Spleen (tissue), 11 donors: ENCODE measurements around the gene CPT1A. TPM values are rescaled to one million over a fixed set of nuclear protein-coding genes. Genes with fewer than 3 reads are reported as not detected.

ENCODE experiments used
- DNase-seq: peaks from one replicate; pipeline ENCODE4 v3.0.0-alpha.2; 2020
- H3K27ac ChIP-seq, 8 donors: fragments of 200-600 bp; sonication (generic) in 7 of 8; 1 replicate in 4 of 8; 2 replicates in 4 of 8; pipeline versions ENCODE4 v1.5.0 to v1.8.0; 2016 to 2021; ENCODE audit warnings: inconsistent platforms in 4 of 8, mild to moderate bottlenecking in 4 of 8, moderate library complexity in 1 of 8
- H3K27me3 ChIP-seq, 7 donors: fragments of 200-600 bp; sonication (generic) in 6 of 7; replicated peaks in 1 of 7; 1 replicate in 4 of 7; 2 replicates in 3 of 7; pipeline versions ENCODE4 v1.5.0 to v1.8.0; 2016 to 2021; ENCODE audit warnings: inconsistent platforms in 3 of 7, mild to moderate bottlenecking in 1 of 7
- H3K36me3 ChIP-seq, 6 donors: fragments of 200-600 bp; sonication (generic) in 5 of 6; 1 replicate in 4 of 6; 2 replicates in 2 of 6; pipeline versions ENCODE4 v1.5.0 to v1.8.0; 2016 to 2021; ENCODE audit warnings: inconsistent platforms in 2 of 6
- H3K4me1 ChIP-seq, 6 donors: fragments of 200-600 bp; sonication (generic) in 5 of 6; 1 replicate in 3 of 6; 2 replicates in 3 of 6; pipeline versions ENCODE4 v1.5.0 to v1.8.0; 2016 to 2021; ENCODE audit warnings: inconsistent platforms in 3 of 6
- H3K4me3 ChIP-seq, 8 donors: fragments of 200-600 bp; sonication (generic) in 7 of 8; 1 replicate in 4 of 8; 2 replicates in 4 of 8; pipeline versions ENCODE4 v1.5.0 to v1.8.0; 2016 to 2021; ENCODE audit warnings: inconsistent platforms in 4 of 8, mild to moderate bottlenecking in 4 of 8, moderate library complexity in 2 of 8
- H3K9me3 ChIP-seq, 8 donors: fragments of 200-600 bp; sonication (generic) in 7 of 8; 1 replicate in 4 of 8; 2 replicates in 4 of 8; pipeline versions ENCODE4 v1.5.0 to v1.8.0; 2016 to 2021; ENCODE audit warnings: inconsistent platforms in 4 of 8
- POLR2A ChIP-seq, 3 donors: fragments of 450-650 bp; IDR thresholded peaks; one replicate each; pipeline ENCODE4 v1.5.1; 2017; ENCODE audit warnings: antibody characterized with exemption in 3 of 3, mild to moderate bottlenecking in 1 of 3
- POLR2AphosphoS5 ChIP-seq, 3 donors: sonication (generic); formaldehyde crosslinking; IDR thresholded peaks; one replicate each; pipeline ENCODE4 v1.5.1; 2017; ENCODE audit warnings: antibody characterized with exemption in 3 of 3
- WGBS, 5 donors: extraction: QIAGEN DNeasy Blood & Tissue Kit in 3 of 5; methylation state at CpG; one replicate each; pipeline versions ENCODE4 v1.1.5 to v1.1.7; 2013 to 2018; 5-methylcytosine and 5-hydroxymethylcytosine counted together
- intact Hi-C: fragments of 100-400 bp; cut with DNase I; formaldehyde crosslinking; loops from one replicate; pipeline ENCODE4 v1.15.0; 2023; ENCODE audit warnings: low total_unique reads
- polyA plus RNA-seq, 3 donors: library from polyadenylated mRNA; stranded (reverse); fragments of 200-250 nt; gene quantifications; one replicate each; pipeline ENCODE4 v1.2.1, GENCODE V29; 2013
- total RNA-seq, 7 donors: library from RNA; depleted of rRNA in 3 of 7; stranded (reverse); fragments of >200 nt in 3 of 7; fragmentation: NEBNext Ultra II Directional in 4 of 7; extraction: Animal tissue kit (Norgen Biotek cat#: 25700) in 4 of 7; gene quantifications; one replicate each; pipeline versions ENCODE4 v1.1.0 to v1.2.1, GENCODE V29; 2016 to 2021
- TF ChIP-seq, protein P1 (sequence below), 11 experiments: fragments of 200-600 bp in 7 of 11; fragments of 450-650 bp in 4 of 11; sonication (generic) in 4 of 11; IDR thresholded peaks in 8 of 11; conservative IDR thresholded peaks in 3 of 11; 1 replicate in 7 of 11; 2 replicates in 4 of 11; pipeline versions ENCODE4 v1.4.0 to v1.8.0; 2016 to 2021; ENCODE audit warnings: antibody characterized with exemption in 11 of 11, inconsistent platforms in 4 of 11, mild to moderate bottlenecking in 1 of 11
- donor health status: healthy with polysubstance abuse.
- donor health status: DM: no; HTN: no; CAD: no; lungs with moderate emphysema.
- donor health status: DM: no; HTN: no; CAD: no.
- donor health status: Bipolar disorder and iron deficiency.
- donor health status: healthy.
- donor health status: DM: no; HTN: no; CAD: no.
- donor health status: DM: yes; HTN: yes; CAD: no.

CPT1A gene
- total and polyA plus RNA-seq, 10 donors: 6.7 to 118 (median 69.4) TPM

DNA sequence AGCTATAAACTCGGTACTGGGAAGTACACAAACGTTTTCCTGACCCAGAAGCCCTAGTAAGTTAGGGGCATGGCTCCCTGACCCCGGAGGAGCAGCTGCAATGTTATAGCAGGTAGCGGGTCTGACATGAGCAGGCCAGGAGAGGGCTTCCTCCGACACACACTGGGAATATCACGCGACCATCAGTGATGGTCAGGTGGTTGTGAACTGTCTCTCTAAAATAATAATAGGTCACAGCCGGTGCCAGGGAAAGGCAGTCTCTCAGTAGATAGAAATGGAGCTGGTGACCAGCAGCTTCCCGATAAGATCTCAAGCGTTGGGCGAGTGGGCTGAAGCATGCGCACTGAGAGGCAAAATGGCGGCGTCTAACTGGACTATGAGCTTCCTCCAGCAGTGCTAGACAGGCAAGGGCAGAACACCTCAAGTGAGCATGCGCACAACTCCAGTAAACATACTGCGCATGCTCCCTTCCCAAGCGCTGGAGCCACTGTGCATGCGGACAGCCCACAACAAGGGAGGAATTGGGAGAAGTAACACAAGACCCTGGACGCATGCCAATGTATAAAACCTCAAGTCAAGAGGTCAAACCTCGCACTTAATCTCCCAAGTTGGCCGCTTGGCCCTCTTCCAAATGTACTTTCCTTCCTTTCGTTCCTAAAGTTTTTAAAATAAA is 68.1 kb downstream of the CPT1A start:
- Histone ChIP-seq H3K36me3 (peaks cover 9 to 100% (median 98%) of the 10 kb centered on the region in 6 donors), H3K27ac (peak overlapping the region in 2 of 8 donors; percentile 15 to 33), H3K9me3 (no peaks in the 10 kb centered on the region), H3K27me3 (no peaks in the 10 kb centered on the region), H3K4me1 (no peaks in the 10 kb centered on the region), H3K4me3 (no peak overlapping the region)
- TF ChIP-seq POLR2A (IDR thresholded peaks at IDR 0.05) (no peak), POLR2AphosphoS5 (IDR thresholded peaks at IDR 0.05) (peak in 2 of 3 donors; percentile 31 to 38)
- intact Hi-C loops: no loop called here
- DNase-seq: no peak
- 82 to 90% (median 88%) methylated on average over 22 of the region's 22 CpGs for WGBS, 5 donors

DNA sequence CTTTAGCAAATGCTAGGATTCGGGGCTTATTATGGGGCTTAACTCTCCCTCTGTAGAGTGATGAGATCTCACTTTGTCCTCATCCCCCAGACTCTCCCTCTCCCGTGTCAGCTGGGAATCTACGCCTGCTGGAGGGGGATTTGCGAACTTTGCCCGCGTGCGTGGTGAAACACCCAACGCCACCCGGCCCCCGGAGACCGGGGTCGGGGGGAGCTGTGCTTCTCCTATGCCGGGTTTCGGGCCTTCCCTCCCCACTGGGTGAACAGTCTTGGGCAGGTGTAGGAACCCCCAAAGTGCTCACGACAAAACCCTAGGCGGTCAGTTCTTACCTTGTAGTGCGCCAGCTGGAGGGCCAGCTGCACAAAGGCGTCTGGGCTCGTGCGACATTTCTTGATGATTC is 68.8 kb downstream of the CPT1A start:
- DNase-seq: no peak

DNA sequence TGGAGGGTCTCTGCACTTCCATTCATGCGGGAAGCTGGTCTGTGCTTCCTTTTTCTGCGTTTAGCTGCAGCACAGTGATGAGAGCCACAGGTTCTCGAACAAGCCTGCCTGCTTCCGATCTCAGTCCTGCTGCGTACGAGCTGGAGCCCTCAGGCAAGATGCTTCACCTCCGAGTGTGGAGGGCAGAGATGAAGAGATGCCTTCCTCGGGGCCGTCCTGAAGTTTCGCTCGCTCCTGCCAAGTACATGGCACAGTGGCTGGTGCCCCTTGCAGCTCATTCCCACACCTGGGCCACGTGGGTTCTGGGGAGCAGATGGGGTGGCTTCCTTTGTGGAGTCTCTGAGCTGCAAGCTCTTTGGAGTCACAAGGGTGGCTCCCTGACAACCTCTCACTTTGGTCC is 70.9 kb downstream of the CPT1A start:
- H3K27me3 ChIP-seq: no peaks in the 10 kb centered on the region
- TF ChIP-seq POLR2A (IDR thresholded peaks at IDR 0.05): no peak
- TF ChIP-seq, protein P1, sequence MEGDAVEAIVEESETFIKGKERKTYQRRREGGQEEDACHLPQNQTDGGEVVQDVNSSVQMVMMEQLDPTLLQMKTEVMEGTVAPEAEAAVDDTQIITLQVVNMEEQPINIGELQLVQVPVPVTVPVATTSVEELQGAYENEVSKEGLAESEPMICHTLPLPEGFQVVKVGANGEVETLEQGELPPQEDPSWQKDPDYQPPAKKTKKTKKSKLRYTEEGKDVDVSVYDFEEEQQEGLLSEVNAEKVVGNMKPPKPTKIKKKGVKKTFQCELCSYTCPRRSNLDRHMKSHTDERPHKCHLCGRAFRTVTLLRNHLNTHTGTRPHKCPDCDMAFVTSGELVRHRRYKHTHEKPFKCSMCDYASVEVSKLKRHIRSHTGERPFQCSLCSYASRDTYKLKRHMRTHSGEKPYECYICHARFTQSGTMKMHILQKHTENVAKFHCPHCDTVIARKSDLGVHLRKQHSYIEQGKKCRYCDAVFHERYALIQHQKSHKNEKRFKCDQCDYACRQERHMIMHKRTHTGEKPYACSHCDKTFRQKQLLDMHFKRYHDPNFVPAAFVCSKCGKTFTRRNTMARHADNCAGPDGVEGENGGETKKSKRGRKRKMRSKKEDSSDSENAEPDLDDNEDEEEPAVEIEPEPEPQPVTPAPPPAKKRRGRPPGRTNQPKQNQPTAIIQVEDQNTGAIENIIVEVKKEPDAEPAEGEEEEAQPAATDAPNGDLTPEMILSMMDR (IDR thresholded peaks at IDR 0.05 in 8 of 11, conservative IDR thresholded peaks at IDR 0.05 in 3 of 11): no peak
- no peak for TF ChIP-seq POLR2AphosphoS5 (IDR thresholded peaks at IDR 0.05)
- intact Hi-C loops: no loop called here
- H3K36me3 ChIP-seq: peaks cover 6 to 100% (median 85%) of the 10 kb centered on the region in 6 donors
- no peak overlapping the region for H3K27ac ChIP-seq
- no peaks in the 10 kb centered on the region for H3K4me1 ChIP-seq
- 90 to 93% (median 93%) methylated on average over 12 of the region's 12 CpGs for WGBS, 5 donors
- no peaks in the 10 kb centered on the region for H3K9me3 ChIP-seq
- H3K4me3 ChIP-seq: no peak overlapping the region
- no peak for DNase-seq

More for the DNA sequence above, 68.8 kb downstream of the CPT1A start:
- H3K36me3 ChIP-seq: peaks cover 9 to 100% (median 96%) of the 10 kb centered on the region in 6 donors
- H3K4me1 ChIP-seq: no peaks in the 10 kb centered on the region
- no peak overlapping the region for H3K4me3 ChIP-seq
- 97 to 98% (median 97%) methylated on average over 20 of the region's 20 CpGs for WGBS, 5 donors
- no peaks in the 10 kb centered on the region for H3K9me3 ChIP-seq
- intact Hi-C loops: no loop called here
- H3K27me3 ChIP-seq: no peaks in the 10 kb centered on the region
- TF ChIP-seq POLR2A (IDR thresholded peaks at IDR 0.05) (no peak), POLR2AphosphoS5 (IDR thresholded peaks at IDR 0.05) (peak in 1 of 3 donors; percentile 24)
- TF ChIP-seq, protein P1 (IDR thresholded peaks at IDR 0.05 in 8 of 11, conservative IDR thresholded peaks at IDR 0.05 in 3 of 11): no peak
- no peak overlapping the region for H3K27ac ChIP-seq

DNA sequence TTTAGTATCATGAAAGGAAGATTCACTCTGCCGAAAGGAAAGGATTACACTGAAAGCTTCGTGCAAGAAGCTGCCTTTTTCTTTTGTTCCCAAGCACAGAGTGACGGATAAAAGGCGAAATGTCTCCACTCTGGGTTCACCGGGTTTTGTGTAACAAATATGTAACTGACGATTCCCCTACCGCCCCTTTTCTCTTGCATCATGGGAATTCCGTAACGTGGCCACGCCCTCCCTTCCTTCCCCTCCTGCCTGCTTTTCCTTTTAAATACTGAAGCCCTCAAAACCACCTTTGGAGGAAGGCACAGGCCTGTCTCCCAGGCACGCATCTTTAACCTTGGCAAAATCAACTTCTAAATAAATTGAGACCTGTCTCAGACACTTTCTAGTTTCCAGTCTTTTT is 74.0 kb downstream of the CPT1A start:
- intact Hi-C loops: no loop called here
- H3K4me1 ChIP-seq: peaks cover 0 to 17% (median 3%) of the 10 kb centered on the region in 6 donors
- no peak for DNase-seq
- H3K27ac ChIP-seq: peak overlapping the region in 6 of 8 donors; percentile 11 to 70 (median 46)
- 59 to 81% (median 67%) methylated on average over 11 of the region's 11 CpGs for WGBS, 5 donors
- TF ChIP-seq POLR2AphosphoS5 (IDR thresholded peaks at IDR 0.05) (no peak), POLR2A (IDR thresholded peaks at IDR 0.05) (no peak)
- TF ChIP-seq, protein P1 (IDR thresholded peaks at IDR 0.05 in 8 of 11, conservative IDR thresholded peaks at IDR 0.05 in 3 of 11): no peak
- H3K36me3 ChIP-seq: peaks cover 0 to 100% (median 74%) of the 10 kb centered on the region in 6 donors
- H3K9me3 ChIP-seq: no peaks in the 10 kb centered on the region
- no peaks in the 10 kb centered on the region for H3K27me3 ChIP-seq
- H3K4me3 ChIP-seq: no peak overlapping the region
